LNCAP (cell line): ENCODE data around the gene CPA1.

ENCODE experiments used
- CTCF ChIP-seq: fragments of 450-650 bp; IDR thresholded peaks from 2 replicates; pipeline ENCODE4 v1.5.1; 2017; ENCODE audit warnings: mild to moderate bottlenecking

CPA1 gene

GRCh38 chr7:130396109-130396508, 15.8 kb downstream of the CPA1 start:
- no peak for TF ChIP-seq CTCF

- TF ChIP-seq CTCF: no peak
These were observed 16.9 kb downstream of the CPA1 start for GRCh38 chr7:130397051-130397757.

GRCh38 chr7:130397758-130398073, 17.4 kb downstream of the CPA1 start:
- no peak for TF ChIP-seq CTCF

- no peak for TF ChIP-seq CTCF
These were observed 18.3 kb downstream of the CPA1 start for GRCh38 chr7:130398526-130399090.

GRCh38 chr7:130400120-130400572, 19.9 kb downstream of the CPA1 start:
- TF ChIP-seq CTCF: no peak

- no peak for TF ChIP-seq CTCF
These were observed 20.8 kb downstream of the CPA1 start for GRCh38 chr7:130401101-130401500.

GRCh38 chr7:130401578-130401977, 21.3 kb downstream of the CPA1 start:
- TF ChIP-seq CTCF: no peak
